ENCODE results near the gene STK31.
"Not testable (repeated sequence)": the region's sequence is repeated elsewhere in the genome, so short reads cannot be mapped to it uniquely, and the experiment has no call there.

STK31 gene

DNA sequence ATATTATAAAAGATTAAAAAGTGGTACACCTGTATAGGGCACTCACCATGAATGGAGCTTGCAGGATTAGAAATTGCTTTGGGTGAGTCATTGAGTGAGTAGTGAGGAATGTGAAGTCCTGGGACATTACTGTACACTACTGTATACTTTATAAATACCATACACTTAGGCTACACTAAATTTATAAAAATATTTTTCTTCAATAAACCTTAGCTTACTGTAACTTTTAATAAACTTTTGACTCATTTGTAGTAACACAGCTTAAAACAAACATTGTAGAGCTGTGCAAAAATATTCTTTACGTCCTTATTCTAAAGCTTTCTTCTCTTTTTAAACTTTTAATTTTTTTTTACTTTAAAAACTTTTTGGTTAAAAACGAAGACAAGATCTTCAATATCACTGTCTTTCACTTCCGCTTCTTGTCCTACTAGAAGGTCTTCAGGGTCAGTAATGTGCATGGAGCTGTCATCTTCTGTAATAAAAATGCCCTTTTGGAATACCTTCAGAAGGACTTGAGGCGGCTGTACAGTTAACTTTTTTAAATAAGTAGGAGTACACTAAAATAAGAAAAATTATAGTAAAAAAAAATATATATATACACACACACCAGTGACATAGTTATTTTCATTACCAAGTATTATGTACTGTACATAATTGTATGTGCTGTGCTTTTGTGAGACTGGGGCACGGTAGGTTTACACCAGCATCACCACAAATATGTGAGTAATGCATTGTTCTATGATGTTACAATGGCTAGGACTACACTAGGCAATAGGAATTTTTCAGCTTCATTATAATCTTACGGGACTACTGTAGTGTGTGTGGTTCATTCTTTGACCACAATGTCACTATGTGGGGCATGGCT, 3.5 kb downstream of the STK31 start:
- no peak for FAIRE-seq

DNA sequence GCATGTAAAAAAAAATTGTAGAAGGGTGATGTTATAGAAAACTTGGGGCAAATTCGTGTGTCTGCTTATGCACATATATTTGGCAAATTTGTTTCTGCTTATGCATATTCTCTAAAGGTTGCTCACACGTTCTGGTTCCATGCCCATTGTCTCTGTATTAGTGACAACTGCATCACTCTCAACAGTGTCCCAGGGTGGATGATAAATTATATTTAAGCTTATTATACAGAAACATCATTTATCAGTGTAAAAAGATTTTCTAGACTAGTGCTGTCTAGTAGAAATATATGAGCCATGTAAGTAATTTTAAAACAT, 4.1 kb downstream of the STK31 start:
- FAIRE-seq: no peak

DNA sequence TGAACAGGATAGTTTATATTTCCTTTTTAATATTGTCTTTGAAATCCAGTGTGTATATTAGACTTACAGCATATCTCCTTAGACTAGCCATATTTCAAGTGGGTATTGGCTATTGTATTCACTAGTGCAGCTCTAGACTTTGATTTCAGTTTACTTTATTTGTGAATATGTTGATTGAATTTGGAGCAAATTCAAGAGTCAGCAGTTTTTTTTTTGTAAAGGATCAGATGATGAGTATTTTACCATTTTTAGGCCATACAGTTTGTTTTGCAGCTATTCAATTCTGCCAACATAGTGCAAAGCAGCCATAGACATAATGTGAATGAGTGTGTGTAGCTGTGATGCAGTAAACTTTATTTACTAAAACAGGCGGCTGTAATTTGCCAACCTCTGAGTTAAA, 4.6 kb downstream of the STK31 start:
- no peak for FAIRE-seq

DNA sequence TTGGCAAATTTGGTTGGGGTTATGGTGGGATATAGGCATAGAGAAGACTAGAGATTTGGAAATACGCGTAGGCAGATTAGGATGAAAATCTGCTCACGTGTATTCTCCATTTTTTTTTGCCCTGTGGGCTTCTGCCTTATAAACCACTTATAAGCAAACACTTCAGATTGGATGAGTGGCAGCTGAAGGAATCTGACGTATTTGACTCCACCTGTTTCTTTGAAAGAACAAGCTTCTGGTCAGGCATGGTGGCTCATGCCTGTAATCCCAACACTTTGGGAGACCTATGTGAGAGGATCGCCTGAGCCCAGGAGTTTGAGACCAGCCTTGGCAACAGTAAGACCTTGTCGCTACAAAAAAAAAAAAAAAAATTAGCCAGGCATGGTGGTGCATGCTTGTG, 5.1 kb downstream of the STK31 start:
- no peak for FAIRE-seq

DNA sequence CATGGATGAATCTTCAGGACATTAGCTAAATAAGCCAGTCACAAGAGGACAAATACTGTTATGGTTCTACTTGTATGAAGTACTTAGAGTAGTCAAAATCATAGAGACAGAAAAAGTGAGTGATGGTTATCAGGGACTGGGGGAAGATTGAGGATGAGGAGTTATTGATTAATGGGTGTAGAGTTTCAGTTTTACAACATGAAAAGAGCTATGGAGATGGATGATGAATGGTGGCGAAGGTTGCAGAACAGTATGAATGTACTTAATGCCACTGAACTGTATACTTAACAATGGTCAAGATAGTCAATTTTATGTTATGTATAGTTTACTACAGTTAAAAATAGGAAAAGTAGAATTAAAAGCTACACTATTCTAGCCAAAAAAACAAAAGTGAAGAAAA, 7.8 kb downstream of the STK31 start:
- no peak for FAIRE-seq

DNA sequence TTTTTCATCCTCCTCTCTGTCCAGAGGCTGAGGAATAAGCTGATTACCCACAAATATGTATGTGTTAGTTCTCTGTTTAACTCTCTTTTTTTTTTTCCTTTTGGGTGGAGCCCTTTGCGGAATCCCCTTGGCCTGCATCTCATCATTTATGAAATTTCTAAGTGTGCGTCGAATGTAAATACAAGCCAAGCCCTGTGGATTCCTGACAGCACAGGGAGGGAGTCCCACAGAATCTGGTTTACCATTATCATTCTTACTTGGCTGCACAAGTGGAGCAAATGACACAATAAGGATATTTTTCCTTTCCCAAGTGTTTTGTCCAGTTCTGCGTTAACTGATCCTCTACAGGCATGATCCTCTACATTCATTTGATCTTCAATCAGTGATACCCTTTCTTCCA, 11.4 kb downstream of the STK31 start:
- FAIRE-seq: no peak

DNA sequence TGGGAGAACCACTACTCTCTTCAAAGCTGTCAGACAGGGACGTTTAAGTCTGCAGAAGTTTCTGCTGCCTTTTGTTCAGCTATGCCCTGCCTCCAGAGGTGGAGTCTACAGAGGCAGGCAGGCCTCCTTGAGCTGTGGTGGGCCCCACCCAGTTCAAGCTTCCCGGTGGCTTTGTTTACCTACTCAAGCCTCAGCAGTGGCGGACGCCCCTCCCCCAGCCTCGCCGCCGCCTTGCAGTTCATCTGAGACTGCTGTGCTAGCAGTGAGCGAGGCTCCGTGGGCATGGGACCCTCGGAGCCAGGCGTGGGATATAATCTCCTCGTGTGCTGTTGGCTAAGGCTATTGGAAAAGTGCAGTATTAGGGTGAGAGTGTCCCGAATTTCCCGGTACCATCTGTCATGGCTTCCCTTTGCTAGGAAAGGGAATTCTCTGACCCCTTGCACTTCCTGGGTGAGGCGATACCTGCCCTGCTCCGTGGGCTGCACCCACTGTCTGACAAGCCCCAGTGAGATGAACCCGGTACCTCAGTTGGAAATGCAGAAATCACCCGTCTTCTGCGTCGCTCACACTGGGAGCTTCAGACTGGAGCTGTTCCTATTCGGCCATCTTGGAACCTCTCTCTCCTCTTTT, 12.7 kb downstream of the STK31 start:
- FAIRE-seq: not testable (repeated sequence)

DNA sequence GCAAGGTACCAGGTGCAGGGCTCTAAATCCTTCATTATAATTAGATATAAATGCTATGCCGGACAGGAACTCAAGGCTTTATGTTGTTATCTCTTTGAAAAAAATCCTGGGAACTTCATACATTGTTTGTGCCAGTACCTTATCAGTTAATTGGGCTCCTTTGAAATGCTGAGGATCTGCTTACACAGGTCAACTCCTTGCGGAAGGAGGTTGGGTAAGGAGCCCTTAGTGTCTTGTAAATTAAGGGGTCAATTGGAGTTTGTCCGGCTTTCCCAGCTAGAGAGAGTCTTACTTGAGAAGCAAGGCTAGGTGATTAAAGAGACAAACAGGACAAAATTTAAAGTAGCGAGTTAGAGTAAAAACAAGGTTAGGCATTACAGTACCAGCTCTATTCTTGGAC, 14.1 kb downstream of the STK31 start:
- not testable (repeated sequence) for FAIRE-seq

DNA sequence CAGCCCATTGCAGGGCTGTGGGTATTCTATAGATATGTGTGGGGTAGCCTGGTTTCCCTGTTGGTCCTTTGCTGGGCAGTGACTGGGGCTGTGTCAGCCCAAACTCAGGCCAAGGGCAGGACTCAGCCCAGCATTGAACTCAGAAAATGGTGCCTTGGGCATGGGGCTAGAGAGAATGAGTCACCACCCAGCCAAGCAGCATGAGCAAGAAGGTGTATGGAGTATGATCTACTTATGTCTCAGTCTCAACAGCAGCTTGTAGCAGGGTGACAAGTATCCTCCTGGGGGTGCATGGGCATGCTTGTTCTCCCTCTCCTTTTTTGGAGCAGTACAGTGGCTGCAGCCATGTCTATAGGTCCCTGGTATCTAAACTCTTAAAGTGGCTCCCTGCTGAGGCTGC, 32.0 kb downstream of the STK31 start:
- FAIRE-seq: no peak

DNA sequence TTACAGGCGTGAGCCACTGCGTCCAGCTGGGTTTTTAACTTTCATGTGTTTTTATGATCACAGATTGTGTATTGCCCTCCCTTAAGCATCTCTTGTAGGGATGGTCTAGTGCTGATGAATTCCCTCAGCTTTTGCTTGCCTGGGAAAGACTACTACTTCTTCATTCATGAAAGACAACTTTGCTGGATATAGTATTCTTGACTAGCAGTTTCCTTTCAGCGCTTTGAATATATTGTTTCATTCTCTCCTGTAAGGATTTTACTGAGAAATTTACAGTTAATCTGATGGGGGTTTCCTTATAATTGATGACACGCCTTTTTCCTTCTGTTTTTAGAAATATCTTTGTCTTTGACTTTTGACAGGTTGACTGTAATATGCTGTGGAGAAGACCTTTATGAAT, 33.2 kb downstream of the STK31 start:
- no peak for FAIRE-seq

DNA sequence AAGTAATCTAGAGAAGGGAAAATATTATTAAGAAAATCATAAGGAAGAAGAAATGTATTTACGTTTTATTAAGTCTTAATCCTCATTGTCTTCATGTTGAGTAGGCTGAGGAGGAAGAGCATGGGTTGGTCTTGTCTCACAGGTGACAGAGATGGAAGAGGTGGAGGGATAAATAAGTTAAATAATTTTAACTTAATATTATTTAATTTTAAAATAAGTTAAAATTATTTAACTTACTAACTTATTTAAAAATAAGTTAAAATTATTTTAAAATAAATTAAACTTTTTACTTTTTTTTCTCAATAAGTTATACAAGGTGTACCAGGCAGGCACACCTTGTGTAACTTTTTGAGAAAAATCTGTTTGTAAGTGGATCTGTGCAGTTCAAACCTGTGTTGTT, 36.6 kb downstream of the STK31 start:
- FAIRE-seq: no peak

DNA sequence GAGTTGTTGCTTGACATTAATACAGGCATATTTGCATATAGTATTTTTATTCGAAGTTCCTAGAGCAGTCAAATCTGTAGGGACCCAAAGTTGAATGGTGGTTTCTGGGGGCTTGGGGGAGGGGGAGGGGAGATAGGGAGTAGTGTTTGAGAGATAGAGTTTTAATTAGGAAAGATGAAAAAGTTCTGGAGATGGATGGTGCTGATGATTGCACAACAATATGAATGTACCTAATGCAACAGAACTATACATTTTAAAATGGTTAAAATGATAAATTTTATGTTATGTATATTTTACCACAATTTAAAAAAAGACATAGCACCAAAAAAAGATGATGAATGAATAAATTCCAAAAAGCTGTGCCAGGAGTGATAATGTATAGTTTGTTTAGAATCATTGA, 41.8 kb downstream of the STK31 start:
- FAIRE-seq: no peak

DNA sequence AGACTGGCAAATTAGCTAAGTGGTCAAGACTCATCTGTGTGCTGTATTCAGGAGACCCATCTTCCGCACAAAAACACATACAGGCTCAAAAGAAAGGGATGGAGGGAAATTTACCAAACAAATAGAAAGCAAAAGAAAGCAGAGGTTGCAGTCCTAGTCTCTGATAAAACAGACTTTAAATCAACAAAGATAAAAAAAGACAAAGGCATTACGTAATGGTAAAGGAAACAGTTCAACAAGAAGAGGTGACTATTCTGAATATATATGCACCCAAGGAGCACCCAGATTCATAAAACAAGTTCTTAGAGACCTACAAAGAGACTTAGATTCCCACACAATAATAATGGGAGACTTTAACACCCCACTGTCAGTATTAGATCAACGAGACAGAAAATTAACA, 48.8 kb downstream of the STK31 start:
- not testable (repeated sequence) for FAIRE-seq

DNA sequence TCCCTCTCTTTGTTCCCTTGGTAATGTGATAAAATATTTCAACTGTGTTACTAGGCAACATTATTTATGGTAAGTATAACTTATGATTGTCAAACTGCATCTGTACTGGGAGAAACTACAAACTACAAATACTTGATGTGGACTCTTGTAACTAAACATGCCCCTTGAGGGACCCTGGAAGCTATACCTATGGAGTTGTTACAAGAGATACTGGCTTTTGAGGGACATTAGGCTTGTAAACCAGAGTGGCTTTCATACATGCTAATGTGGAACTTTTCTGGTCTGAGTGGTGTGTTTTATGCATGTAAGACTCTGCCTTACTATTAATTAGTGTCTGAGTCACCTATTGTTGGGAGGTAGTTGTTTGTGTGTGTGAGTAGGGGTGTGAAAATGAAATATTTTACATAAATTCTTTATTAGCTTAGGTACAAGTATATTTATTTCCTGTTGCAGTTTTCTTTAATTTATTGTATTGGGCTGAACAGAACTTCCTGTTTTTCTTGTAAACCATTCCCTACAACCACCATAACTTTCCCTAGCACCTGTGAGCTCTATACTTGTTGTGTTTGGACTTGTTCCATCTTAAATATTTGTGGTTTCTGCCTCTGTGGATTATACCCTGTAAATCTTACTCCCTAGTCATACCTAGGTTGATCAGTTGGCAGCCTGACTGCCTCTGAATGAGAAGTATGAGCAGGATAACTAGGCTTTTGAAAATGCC, 49.8 kb downstream of the STK31 start:
- FAIRE-seq: peak; percentile 86

DNA sequence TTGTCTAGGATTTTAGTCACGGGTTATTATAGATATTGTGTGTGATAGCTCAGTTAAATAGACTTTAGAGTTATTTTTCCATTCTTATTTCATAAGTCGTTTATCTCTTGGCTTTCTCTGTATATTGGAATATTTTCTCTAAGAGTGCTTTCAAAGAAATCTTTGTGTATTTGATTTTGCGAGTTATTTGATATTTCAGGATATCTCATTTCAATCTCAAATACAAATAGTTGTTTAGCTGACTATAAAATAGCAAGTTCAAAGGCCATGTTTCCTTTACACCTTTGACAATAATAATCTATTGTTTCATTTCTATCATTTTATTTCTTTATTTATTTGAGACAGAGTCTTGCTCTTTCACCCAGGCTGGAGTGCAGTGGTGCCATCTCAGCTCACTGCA, 55.9 kb downstream of the STK31 start:
- no peak for FAIRE-seq

DNA sequence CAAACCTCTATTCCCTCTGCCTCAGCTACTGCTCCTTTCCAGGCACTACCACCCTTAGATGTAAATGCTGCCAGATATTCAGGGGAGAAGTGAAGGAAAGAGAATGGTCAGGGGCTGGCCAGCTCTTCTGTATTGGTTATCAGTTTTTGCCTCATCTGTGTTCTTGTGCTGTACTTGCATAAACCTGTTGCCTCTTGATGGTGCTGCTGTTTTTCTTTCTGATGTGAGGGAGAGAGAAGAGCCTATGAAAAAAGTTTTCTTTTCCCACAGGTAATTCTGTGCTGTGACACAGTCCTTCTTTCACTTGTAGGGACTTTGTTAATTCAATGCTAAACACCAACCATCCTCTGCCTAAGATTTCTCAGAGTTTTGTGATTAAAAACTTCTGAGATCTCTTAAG, 57.5 kb downstream of the STK31 start:
- FAIRE-seq: no peak

DNA sequence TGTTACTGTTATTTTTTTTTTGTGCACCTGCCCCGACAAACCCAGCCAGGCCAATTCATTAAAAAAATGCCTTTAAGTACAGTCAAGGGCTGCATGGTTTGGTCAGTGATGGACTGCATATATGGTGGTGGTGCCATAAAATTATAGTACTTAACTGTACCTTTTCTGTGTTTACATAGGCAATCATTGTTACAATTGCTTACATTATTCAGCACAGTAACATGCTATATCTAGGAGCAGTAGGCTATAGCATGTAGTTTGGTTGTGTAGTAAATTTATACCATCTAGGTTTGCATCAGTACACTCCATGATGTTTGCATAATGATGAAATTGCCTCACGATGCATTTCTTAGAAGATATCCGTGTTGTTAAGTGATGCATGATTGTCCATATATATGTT, 58.0 kb downstream of the STK31 start:
- FAIRE-seq: no peak

DNA sequence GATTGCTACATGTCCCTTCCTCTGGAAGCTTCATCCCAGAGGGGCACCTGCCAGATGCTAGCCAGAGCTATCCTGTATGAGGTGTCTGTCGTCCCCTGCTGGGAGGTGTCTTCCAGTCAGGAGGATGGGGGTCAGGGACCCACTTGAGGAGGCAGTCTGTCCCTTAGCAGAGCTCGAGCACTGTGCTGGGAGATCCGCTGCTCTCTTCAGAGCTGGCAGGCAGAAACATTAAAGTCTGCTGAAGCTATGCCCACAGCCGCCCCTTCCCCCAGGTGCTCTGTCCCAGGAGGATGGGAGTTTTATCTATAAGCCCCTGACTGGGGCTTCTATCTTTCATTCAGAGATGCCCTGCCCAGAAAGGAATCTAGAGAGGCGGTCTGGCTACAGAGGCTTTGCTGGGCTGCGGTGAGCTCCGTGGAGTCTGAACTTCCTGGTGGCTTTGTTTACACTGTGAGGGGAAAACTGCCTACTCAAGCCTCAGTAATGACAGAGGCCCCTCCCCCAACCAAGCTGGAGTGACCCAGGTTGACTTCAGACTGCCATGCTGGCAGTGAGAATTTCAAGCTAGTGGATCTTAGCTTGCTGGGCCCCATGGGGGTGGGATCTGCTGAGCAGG, 69.3 kb downstream of the STK31 start:
- FAIRE-seq: not testable (repeated sequence)

DNA sequence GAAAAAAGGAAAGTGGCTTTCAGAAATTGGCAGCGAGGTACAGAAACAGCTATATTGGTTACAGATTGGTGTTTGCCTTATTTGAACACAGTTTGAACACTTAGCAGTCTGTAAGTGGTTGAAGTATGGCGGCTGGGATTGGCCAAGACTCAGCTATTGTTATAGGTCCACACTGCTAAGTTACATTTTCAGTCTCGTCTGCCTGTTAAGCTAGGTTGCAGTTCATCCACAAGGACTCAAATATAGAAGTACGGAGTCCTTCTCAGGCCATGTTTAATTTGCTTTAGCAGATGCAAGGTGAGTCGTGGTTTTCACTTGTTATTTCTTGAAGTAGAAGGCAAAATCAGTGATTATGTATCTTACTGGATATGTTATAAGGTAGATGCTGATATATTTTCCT, 73.1 kb downstream of the STK31 start:
- FAIRE-seq: no peak

DNA sequence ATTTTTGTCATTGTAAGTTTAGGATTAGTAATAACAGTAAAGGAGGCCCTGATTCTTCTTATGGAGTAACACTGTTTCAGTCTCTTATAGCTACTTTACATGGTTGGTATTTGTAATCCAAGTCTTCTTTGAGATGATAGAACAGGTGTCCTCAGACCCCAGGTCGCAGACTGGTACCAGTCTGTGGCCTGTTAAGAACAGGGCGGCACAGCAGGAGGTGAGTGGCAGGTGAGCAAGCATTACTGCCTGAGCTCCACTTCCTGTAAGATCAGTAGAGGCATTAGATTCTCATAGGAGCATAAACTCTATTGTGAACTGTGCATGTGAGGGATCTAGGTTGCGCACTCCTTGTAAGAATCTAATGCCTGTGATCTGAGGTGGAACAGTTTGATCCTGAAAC, 77.3 kb downstream of the STK31 start:
- no peak for FAIRE-seq

DNA sequence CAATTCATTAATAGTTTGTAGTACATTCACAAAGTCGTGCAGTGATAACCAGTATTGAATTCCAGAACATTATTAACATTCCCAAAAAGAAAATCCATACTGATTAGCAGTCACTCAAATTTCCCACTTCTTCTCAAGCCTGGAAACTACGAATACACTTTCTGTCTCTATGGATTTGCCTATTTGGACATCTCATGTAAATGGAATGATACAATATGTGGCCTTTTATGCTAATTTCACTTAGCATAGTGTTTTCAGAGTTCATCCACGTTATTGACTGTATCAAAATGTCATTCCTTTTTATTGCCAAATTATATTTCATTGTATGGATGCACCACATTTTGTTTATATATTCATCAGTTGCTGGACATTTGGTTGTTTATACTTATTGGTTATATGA, 78.8 kb downstream of the STK31 start:
- FAIRE-seq: no peak

DNA sequence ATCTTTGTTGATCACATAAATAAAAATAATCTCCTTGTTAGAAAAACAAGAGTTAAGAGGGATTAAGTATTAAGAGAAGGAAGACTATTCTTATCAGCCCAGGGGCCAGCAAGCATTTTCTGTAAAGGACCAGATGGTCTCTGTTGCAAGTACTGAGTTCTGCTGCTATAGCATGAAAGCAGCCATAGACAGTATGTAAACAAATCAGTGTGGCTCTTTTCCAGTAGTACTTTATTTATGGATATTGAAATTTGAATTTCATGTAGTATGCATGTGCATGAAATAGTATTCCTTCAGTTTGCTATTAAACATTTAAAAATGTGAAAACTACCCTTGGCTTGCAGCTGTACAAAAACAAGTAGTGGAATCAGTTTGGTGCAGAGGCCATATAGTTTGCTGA, 81.7 kb downstream of the STK31 start:
- no peak for FAIRE-seq

DNA sequence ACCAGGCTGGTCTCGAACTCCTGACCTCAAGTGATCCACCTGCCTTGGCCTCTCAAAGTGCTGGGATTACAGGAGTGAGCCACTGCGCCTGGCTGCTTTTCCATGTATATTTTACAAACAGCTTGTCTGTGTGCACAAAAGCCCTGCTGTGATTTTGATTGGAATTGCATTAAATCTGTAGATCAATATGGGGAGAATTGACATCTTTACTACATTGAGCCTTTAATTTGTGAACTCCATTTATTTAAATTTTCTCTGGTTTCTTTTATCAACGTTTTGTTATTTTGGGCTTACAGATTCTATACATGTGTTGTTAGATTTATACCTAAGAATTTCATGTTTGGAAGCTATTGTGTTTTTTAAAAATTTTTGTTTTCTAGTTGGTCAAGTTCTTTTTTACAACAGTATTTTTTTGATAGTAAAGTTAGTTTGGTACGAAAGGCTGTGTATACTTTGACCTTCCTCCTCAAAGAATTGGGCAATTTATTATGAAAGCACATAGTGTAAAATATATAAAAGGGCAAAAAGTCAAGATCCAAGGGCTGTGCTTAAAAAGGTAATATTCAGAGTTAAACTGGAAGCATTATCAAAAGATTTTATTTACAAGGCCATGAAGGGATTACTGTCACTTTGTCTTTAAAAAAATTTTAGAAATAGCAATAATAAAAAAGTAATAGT, 92.8 kb downstream of the STK31 start:
- FAIRE-seq: peak; percentile 91

Data from islet of Langerhans (tissue), 1 donor.